MM.1S (cell line): ENCODE results near the gene CLTCL1.

ENCODE experiments used
- EZH2 ChIP-seq: fragments of 300-600 bp; sonication (generic); optimal IDR thresholded peaks from 2 replicates; pipeline ENCODE3; 2017; ENCODE audit warnings: low read depth, mild to moderate bottlenecking, antibody characterized with exemption, low read length, mixed read lengths
- TF ChIP-seq, protein P1 (sequence below): fragments of 300-600 bp; sonication (generic); IDR thresholded peaks from 2 replicates; pipeline ENCODE4 v1.5.1; 2016; ENCODE audit warnings: antibody characterized with exemption, low read length, mixed read lengths

DNA sequence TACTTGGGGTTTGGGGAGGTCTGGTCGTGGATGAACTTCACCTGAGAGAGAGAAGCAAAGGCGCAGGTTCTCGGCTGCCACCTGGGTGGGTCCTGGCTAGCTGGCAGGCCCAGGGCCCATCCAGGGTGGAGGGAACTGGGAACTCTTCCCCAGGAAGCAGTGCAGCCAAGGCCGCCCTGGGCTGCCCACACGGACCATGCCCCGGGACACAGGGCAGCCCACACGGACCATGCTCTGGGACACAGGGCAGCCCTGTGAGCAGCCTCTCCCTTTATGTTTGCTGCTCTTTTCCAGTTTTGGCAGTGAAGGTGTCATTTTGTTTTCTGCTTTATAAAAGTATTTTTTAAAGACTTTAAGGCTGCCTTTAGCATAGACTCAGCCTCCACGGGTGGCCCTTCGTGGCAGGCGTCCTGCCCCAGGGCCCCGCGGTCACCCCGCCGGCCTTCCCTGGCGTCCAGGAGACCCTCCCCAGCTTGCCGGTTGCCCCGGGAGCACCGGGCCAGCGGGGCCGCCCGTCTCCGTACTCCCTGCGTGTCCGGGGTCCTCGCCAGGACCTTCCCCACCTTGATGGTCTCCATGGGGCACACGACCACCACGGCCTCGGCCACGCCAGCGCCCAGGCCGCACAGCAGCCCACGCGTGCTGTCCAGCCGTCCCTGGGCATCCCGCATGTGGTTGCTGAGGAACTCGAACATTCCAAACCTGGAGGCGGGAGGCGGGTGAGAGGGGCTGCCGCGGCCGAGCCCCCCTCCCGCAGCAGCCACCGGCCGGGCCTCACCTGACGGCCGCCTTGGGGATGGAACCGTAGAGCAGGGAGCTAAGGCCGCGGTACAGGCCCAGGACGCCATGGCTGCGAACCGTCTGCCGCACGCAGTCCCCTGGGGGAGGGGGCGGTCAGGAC lies 114.1 kb downstream of the CLTCL1 start:
- no peak for TF ChIP-seq EZH2
- TF ChIP-seq, protein P1, sequence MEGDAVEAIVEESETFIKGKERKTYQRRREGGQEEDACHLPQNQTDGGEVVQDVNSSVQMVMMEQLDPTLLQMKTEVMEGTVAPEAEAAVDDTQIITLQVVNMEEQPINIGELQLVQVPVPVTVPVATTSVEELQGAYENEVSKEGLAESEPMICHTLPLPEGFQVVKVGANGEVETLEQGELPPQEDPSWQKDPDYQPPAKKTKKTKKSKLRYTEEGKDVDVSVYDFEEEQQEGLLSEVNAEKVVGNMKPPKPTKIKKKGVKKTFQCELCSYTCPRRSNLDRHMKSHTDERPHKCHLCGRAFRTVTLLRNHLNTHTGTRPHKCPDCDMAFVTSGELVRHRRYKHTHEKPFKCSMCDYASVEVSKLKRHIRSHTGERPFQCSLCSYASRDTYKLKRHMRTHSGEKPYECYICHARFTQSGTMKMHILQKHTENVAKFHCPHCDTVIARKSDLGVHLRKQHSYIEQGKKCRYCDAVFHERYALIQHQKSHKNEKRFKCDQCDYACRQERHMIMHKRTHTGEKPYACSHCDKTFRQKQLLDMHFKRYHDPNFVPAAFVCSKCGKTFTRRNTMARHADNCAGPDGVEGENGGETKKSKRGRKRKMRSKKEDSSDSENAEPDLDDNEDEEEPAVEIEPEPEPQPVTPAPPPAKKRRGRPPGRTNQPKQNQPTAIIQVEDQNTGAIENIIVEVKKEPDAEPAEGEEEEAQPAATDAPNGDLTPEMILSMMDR = no peak
